H1 (cell line): ENCODE data around the gene TSHZ2. TPM values are rescaled to one million over a fixed set of nuclear protein-coding genes. Genes with fewer than 3 reads are reported as not detected.

Source experiments
- CBX8 ChIP-seq: fragments of 300-800, 300-1000 bp; sonication (generic); IDR thresholded peaks from 2 replicates; pipeline ENCODE4 v1.7.1; 2016; ENCODE audit warnings: low read depth, low read length, borderline replicate concordance
- CTBP2 ChIP-seq: IDR thresholded peaks from 2 replicates; pipeline ENCODE4 v1.7.0; 2011; ENCODE audit warnings: borderline replicate concordance, mild to moderate bottlenecking, moderate library complexity, mixed read lengths, low read length; ENCODE audit not compliant: insufficient read depth, insufficient read length
- SUZ12 ChIP-seq: fragments of 200-600 bp; sonication (generic); IDR thresholded peaks from 2 replicates; pipeline ENCODE4 v1.6.1; 2012; ENCODE audit warnings: mild to moderate bottlenecking, inconsistent platforms, low read length, moderate library complexity, mixed read lengths
- polyA plus RNA-seq, 7 experiments: library from polyadenylated mRNA; depleted of rRNA in 3 of 7; stranded (reverse) in 5 of 7; unstranded in 2 of 7; fragments of >200 nt in 5 of 7; fragments of 200-250 nt in 2 of 7; gene quantifications; 1 replicate in 5 of 7; 2 replicates in 1 of 7; 4 replicates in 1 of 7; pipeline versions ENCODE4 v1.2.1 to v1.2.3, GENCODE V29; 2011 to 2013; ENCODE audit warnings: missing spikeins in 2 of 7, mixed read lengths in 2 of 7
- total RNA-seq: library from RNA; stranded (reverse); fragmentation: NEBNext Ultra II Directional; extraction: Animal tissue kit (Norgen Biotek cat#: 25700); gene quantifications from 2 replicates; pipeline ENCODE4 v1.2.1, GENCODE V29; 2021

The TSHZ2 gene
- total and polyA plus RNA-seq, 2 of the 8 experiments (the other 6 are each of a cell fraction or from before 2014, with no cell fraction given): 0.14 to 0.30 TPM

- no peak for TF ChIP-seq CBX8
- TF ChIP-seq SUZ12: no peak
- TF ChIP-seq CTBP2: no peak
Measured at GRCh38 chr20:53009979-53010735, 38.0 kb downstream of the TSHZ2 start (continued).
